ENCODE data around the gene TWIST1. TPM values are rescaled to one million over a fixed set of nuclear protein-coding genes. Genes with fewer than 3 reads are reported as not detected.

The TWIST1 gene
- total and polyA plus RNA-seq, 2 donors from 2014 or later, result 1.3 to 1.7 TPM

- Histone ChIP-seq H3K27me3 (ENCODE audit: control insufficient read depth, insufficient read depth, low read length) (peaks cover 53% of the 10 kb centered on the region), H3K4me1 (ENCODE audit: control insufficient read depth in 2 of 3, insufficient read depth in 2 of 3, low read depth in 1 of 3, low read length in 3 of 3) (peaks cover 0 to 12% (median 0%) of the 10 kb centered on the region in 3 donors), H3K36me3 (ENCODE audit: control insufficient read depth in 2 of 3, insufficient read depth in 3 of 3, low read length in 3 of 3) (no peaks in the 10 kb centered on the region), H3K27ac (ENCODE audit: low read depth in 2 of 2, low read length in 2 of 2) (no peak overlapping the region), H3K9ac (ENCODE audit: low read length in 3 of 3) (no peak overlapping the region), H3K4me3 (ENCODE audit: low read length in 3 of 3) (no peak overlapping the region), H3K9me3 (ENCODE audit: control insufficient read depth in 2 of 3, insufficient read depth in 1 of 3, low read length in 3 of 3) (no peaks in the 10 kb centered on the region)
- DNase-seq, result peak in 4 of 5 donors; percentile 18 to 48 (median 38)
- intact Hi-C loops (cut with DNase I), result no loop called here
- FAIRE-seq, result no peak
- no peak for TF ChIP-seq CTCF (IDR thresholded peaks at IDR 0.05; ENCODE audit: borderline replicate concordance, extremely low read depth, insufficient read depth)
Measured at GRCh38 chr7:19112274-19113001, 5.0 kb downstream of the TWIST1 start.

GRCh38 chr7:19111474-19112273 is 5.8 kb downstream of the TWIST1 start:
- intact Hi-C loops (cut with DNase I), result no loop called here
- TF ChIP-seq CTCF (IDR thresholded peaks at IDR 0.05; ENCODE audit: borderline replicate concordance, extremely low read depth, insufficient read depth), result no peak
- DNase-seq, result peak in 1 of 5 donors; percentile 41
- Histone ChIP-seq H3K9ac (ENCODE audit: low read length in 3 of 3) (no peak overlapping the region), H3K36me3 (ENCODE audit: control insufficient read depth in 2 of 3, insufficient read depth in 3 of 3, low read length in 3 of 3) (no peaks in the 10 kb centered on the region), H3K27me3 (ENCODE audit: control insufficient read depth, insufficient read depth, low read length) (peaks cover 58% of the 10 kb centered on the region), H3K4me3 (ENCODE audit: low read length in 3 of 3) (no peak overlapping the region), H3K9me3 (ENCODE audit: control insufficient read depth in 2 of 3, insufficient read depth in 1 of 3, low read length in 3 of 3) (no peaks in the 10 kb centered on the region), H3K27ac (ENCODE audit: low read depth in 2 of 2, low read length in 2 of 2) (no peak overlapping the region), H3K4me1 (ENCODE audit: control insufficient read depth in 2 of 3, insufficient read depth in 2 of 3, low read depth in 1 of 3, low read length in 3 of 3) (peaks cover 0 to 11% (median 0%) of the 10 kb centered on the region in 3 donors)
- no peak for FAIRE-seq

GRCh38 chr7:19110776-19111175 is 6.7 kb downstream of the TWIST1 start:
- no peaks in the 10 kb centered on the region for H3K9me3 ChIP-seq (ENCODE audit: control insufficient read depth in 2 of 3, insufficient read depth in 1 of 3, low read length in 3 of 3)
- DNase-seq (peak in 2 of 5 donors; percentile 3 to 30), FAIRE-seq (no peak)
- peaks cover 65% of the 10 kb centered on the region for H3K27me3 ChIP-seq (ENCODE audit: control insufficient read depth, insufficient read depth, low read length)
- H3K4me1 ChIP-seq (ENCODE audit: control insufficient read depth in 2 of 3, insufficient read depth in 2 of 3, low read depth in 1 of 3, low read length in 3 of 3), result peaks cover 0 to 8% (median 0%) of the 10 kb centered on the region in 3 donors
- H3K4me3 ChIP-seq (ENCODE audit: low read length in 3 of 3), result no peak overlapping the region
- H3K36me3 ChIP-seq (ENCODE audit: control insufficient read depth in 2 of 3, insufficient read depth in 3 of 3, low read length in 3 of 3), result no peaks in the 10 kb centered on the region
- H3K9ac ChIP-seq (ENCODE audit: low read length in 3 of 3), result no peak overlapping the region
- no peak for TF ChIP-seq CTCF (IDR thresholded peaks at IDR 0.05; ENCODE audit: borderline replicate concordance, extremely low read depth, insufficient read depth)
- intact Hi-C loops (cut with DNase I), result no loop called here
- H3K27ac ChIP-seq (ENCODE audit: low read depth in 2 of 2, low read length in 2 of 2), result no peak overlapping the region
